PC-3 (cell line): ENCODE data around the gene YWHAG. TPM values are rescaled to one million over a fixed set of nuclear protein-coding genes. Genes with fewer than 3 reads are reported as not detected.

Experiments
- ATAC-seq: fragments of 200-7000 bp; cut with Tn5 transposase; 2 replicates; pipeline ENCODE4 v1.9.1; 2020; ENCODE audit warnings: mild to moderate bottlenecking, moderate library complexity
- BruUV-seq: library from RNA; stranded (reverse); fragments of 400-500 nt; replicated peaks from 2 replicates; lab custom pipeline; 2021; lab: Mats Ljungman, UMichigan
- CTCF ChIA-PET: fragments of 300-600 bp; sonication (Branson Sonifier 250); formaldehyde crosslinking; loops from one replicate; lab custom pipeline; 2022; ENCODE audit warnings: antibody characterized with exemption; lab: Charles Lee
- POLR2A ChIA-PET: fragments of 300-600 bp; sonication (Branson Sonifier 250); formaldehyde crosslinking; loops from one replicate; lab custom pipeline; 2022; ENCODE audit warnings: antibody characterized with exemption; ENCODE audit not compliant: unreplicated experiment; lab: Charles Lee
- DNase-seq: peaks from one replicate; pipeline ENCODE4 v3.0.0-alpha.2; 2015
- H2AFZ ChIP-seq: fragments of 300-600 bp; sonication (generic); 2 replicates; pipeline ENCODE4 v1.6.0; 2016; ENCODE audit warnings: antibody characterized with exemption, low read length
- H3F3A ChIP-seq: fragments of 300-600 bp; sonication (generic); one replicate; pipeline ENCODE4 v1.6.0; 2017; ENCODE audit warnings: antibody characterized with exemption, low read length, control low read depth, mild to moderate bottlenecking; ENCODE audit not compliant: unreplicated experiment
- H3K27ac ChIP-seq: fragments of 300-600 bp; sonication (generic); 2 replicates; pipeline ENCODE4 v1.5.1; 2016; ENCODE audit warnings: mild to moderate bottlenecking, low read length
- H3K27me3 ChIP-seq: fragments of 300-600 bp; sonication (generic); 2 replicates; pipeline ENCODE4 v1.6.1; 2016; ENCODE audit warnings: low read length, mixed read lengths
- H3K36me3 ChIP-seq: fragments of 300-600 bp; sonication (generic); 2 replicates; pipeline ENCODE4 v1.6.1; 2016; ENCODE audit warnings: low read depth, mixed run types, low read length, mixed read lengths
- H3K4me1 ChIP-seq: fragments of 300-600 bp; sonication (generic); 2 replicates; pipeline ENCODE4 v1.5.1; 2016; ENCODE audit warnings: low read length; ENCODE audit not compliant: insufficient read depth
- H3K4me2 ChIP-seq: fragments of 300-600 bp; sonication (generic); 2 replicates; pipeline ENCODE4 v1.6.0; 2016; ENCODE audit warnings: low read length
- H3K4me3 ChIP-seq: fragments of 300-600 bp; sonication (generic); 2 replicates; pipeline ENCODE4 v1.5.1; 2016; ENCODE audit warnings: mild to moderate bottlenecking, low read length, mixed read lengths
- H3K79me2 ChIP-seq: fragments of 300-600 bp; sonication (generic); 2 replicates; pipeline ENCODE4 v1.6.1; 2017; ENCODE audit warnings: low read length, mixed read lengths
- H3K9ac ChIP-seq: fragments of 300-600 bp; sonication (generic); 2 replicates; pipeline ENCODE4 v1.6.0; 2016; ENCODE audit warnings: mild to moderate bottlenecking, low read length
- H3K9me2 ChIP-seq: fragments of 300-600 bp; sonication (generic); replicated peaks from 2 replicates; pipeline ENCODE4 v1.6.1; 2016; ENCODE audit warnings: mixed run types, low read length, mixed read lengths
- H3K9me3 ChIP-seq: fragments of 300-600 bp; sonication (generic); 2 replicates; pipeline ENCODE4 v1.6.1; 2016; ENCODE audit warnings: low read length, mixed read lengths
- H4K20me1 ChIP-seq: fragments of 300-600 bp; sonication (generic); 2 replicates; pipeline ENCODE4 v1.6.1; 2016; ENCODE audit warnings: low read length, mixed read lengths
- CTCF ChIP-seq: fragments of 300-600 bp; sonication (generic); conservative IDR thresholded peaks from 2 replicates; pipeline ENCODE4 v1.5.1; 2017; ENCODE audit warnings: antibody characterized with exemption, low read depth, mild to moderate bottlenecking, low read length
- EZH2 ChIP-seq: fragments of 300-600 bp; sonication (generic); IDR thresholded peaks from one replicate; pipeline ENCODE4 v1.6.1; 2017; ENCODE audit warnings: antibody characterized with exemption, mild to moderate bottlenecking, low read length; ENCODE audit not compliant: unreplicated experiment
- EZH2phosphoT487 ChIP-seq: fragments of 300-600 bp; sonication (generic); IDR thresholded peaks from 2 replicates; pipeline ENCODE4 v1.6.1; 2018; ENCODE audit warnings: mild to moderate bottlenecking, antibody characterized with exemption, low read length, borderline replicate concordance
- intact Hi-C: fragments of 100-400 bp; cut with micrococcal nuclease; formaldehyde crosslinking; loops from 2 replicates; pipeline ENCODE4 v1.9.0; 2023
- total RNA-seq: library from RNA; depleted of rRNA; stranded (reverse); fragments of >200 nt; gene quantifications from 2 replicates; pipeline ENCODE4 v1.2.3, GENCODE V29; 2014

The YWHAG gene
- total RNA-seq, 1 experiment from 2014 or later = 42.2 TPM

GRCh38 chr7:76347710-76348109 lies 11.1 kb downstream of the YWHAG start:
- DNase-seq = no peak
- intact Hi-C loops = no loop called here
- peaks cover 100% of the 10 kb centered on the region for H3K79me2 ChIP-seq
- no peak overlapping the region for H3K9ac ChIP-seq
- TF ChIP-seq CTCF (no peak), EZH2phosphoT487 (no peak), EZH2 (no peak)
- no peaks in the 10 kb centered on the region for H3K9me3 ChIP-seq
- H3K36me3 ChIP-seq = peaks cover 72% of the 10 kb centered on the region
- BruUV-seq = no TSS peak
- no peak overlapping the region for H3K4me2 ChIP-seq
- no peaks in the 10 kb centered on the region for H3F3A ChIP-seq
- no peak overlapping the region for H2AFZ ChIP-seq
- no peaks in the 10 kb centered on the region for H3K4me1 ChIP-seq
- no peak overlapping the region for H3K4me3 ChIP-seq
- ATAC-seq = no peak
- POLR2A ChIA-PET = interaction anchor here (0.6 kb wide), 1 partner anchor 9 kb away, joined by 3 read pairs; no protein-coding TSS in a partner anchor
- H4K20me1 ChIP-seq = peaks cover 64% of the 10 kb centered on the region
- H3K27me3 ChIP-seq = no peaks in the 10 kb centered on the region
- CTCF ChIA-PET = no interaction called here
- no peak overlapping the region for H3K27ac ChIP-seq
- H3K9me2 ChIP-seq = no peaks in the 10 kb centered on the region

- Histone ChIP-seq H3K9me3 (no peaks in the 10 kb centered on the region), H3K9ac (no peak overlapping the region), H2AFZ (no peak overlapping the region), H3K4me3 (no peak overlapping the region), H4K20me1 (peaks cover 64% of the 10 kb centered on the region), H3K4me1 (0 out of 2 replicates have a peak, but pooled peaks cover 3% of the 10 kb centered on the region), H3K27ac (no peak overlapping the region), H3K9me2 (no peaks in the 10 kb centered on the region), H3F3A (no peaks in the 10 kb centered on the region), H3K27me3 (no peaks in the 10 kb centered on the region), H3K79me2 (peaks cover 100% of the 10 kb centered on the region), H3K36me3 (peaks cover 67% of the 10 kb centered on the region), H3K4me2 (no peak overlapping the region)
- ATAC-seq = no peak
- ChIA-PET CTCF (no interaction called here), POLR2A (no interaction called here)
- TF ChIP-seq EZH2phosphoT487 = no peak
- DNase-seq = no peak
- BruUV-seq = no TSS peak
- intact Hi-C loops = no loop called here
These were observed 12.0 kb downstream of the YWHAG start for GRCh38 chr7:76346778-76347177.

- H3K4me2 ChIP-seq = no peak overlapping the region
- no peak overlapping the region for H3K27ac ChIP-seq
- H3F3A ChIP-seq = no peaks in the 10 kb centered on the region
- H3K9me3 ChIP-seq = no peaks in the 10 kb centered on the region
- no peaks in the 10 kb centered on the region for H3K9me2 ChIP-seq
- peaks cover 8% of the 10 kb centered on the region; the same call in 1 of the 2 replicates for H3K4me1 ChIP-seq
- no TSS peak for BruUV-seq
- no peak for TF ChIP-seq EZH2phosphoT487
- no peak for TF ChIP-seq EZH2
- no peak for TF ChIP-seq CTCF
- peaks cover 70% of the 10 kb centered on the region for H3K36me3 ChIP-seq
- no peak overlapping the region for H3K4me3 ChIP-seq
- no peak overlapping the region for H3K9ac ChIP-seq
- ChIA-PET CTCF (no interaction called here), POLR2A (no interaction called here)
- ATAC-seq = no peak
- intact Hi-C loops = no loop called here
- peaks cover 62% of the 10 kb centered on the region for H4K20me1 ChIP-seq
- no peaks in the 10 kb centered on the region for H3K27me3 ChIP-seq
- DNase-seq = no peak
- no peak overlapping the region for H2AFZ ChIP-seq
- peaks cover 100% of the 10 kb centered on the region for H3K79me2 ChIP-seq
These were observed 12.7 kb downstream of the YWHAG start for GRCh38 chr7:76346097-76346496.
